GM18517 (cell line): ENCODE data around the gene CDH1.
A peak's percentile ranks its signal among the peaks of the same experiment; 100 is the strongest.
"Not testable (repeated sequence)": the region's sequence is repeated elsewhere in the genome, so short reads cannot be mapped to it uniquely, and the experiment has no call there.

ENCODE experiments used
- ATAC-seq: cut with Tn5 transposase; IDR thresholded peaks from one replicate; pipeline ENCODE4 v1.9.1; 2021; ENCODE audit warnings: mild to moderate bottlenecking, moderate library complexity; ENCODE audit not compliant: unreplicated experiment

Gene CDH1

GRCh38 chr16:68737046-68737729, at the start of gene CDH1:
Gene CDH1 (plus strand): TSS chr16:68737292. CDS start chr16:68737416, 124 bp downstream.
- ATAC-seq = no peak

DNA sequence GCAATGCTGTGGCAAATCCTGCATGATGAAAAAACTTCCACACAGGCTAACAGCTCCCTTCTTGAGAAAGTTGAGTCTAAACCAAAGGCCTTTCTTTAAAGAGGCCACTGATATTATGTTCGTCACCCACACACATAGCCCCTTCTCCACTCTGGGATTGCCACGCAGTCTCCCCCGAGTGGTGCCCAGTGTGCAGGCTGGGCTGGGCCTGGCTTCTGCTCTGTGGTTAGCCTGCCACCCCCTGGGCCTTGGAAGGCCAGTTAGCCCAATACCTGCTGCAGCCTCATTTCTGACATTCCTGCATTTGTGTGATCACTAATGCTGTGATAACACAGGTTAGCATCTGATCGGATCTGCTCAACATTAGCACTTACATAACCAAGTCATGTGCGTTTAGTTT, 47.2 kb upstream of the CDH1 start:
- ATAC-seq = no peak

DNA sequence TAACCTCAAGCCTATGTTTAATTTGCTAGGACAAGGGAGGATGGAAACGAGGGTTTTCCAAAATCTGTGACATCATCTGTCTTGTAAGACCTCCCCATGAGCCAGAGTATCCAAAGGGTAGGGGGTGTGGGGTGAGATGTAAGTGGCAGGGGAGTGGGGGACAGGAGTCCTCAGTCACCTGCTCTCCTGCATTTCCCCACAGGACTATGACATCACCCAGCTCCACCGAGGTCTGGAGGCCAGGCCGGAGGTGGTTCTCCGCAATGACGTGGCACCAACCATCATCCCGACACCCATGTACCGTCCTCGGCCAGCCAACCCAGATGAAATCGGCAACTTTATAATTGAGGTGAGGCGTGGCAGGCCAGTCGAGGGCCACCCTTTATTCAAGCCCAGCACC, 41.5 kb upstream of the CDH1 start:
- no peak for ATAC-seq

GRCh38 chr16:68696514-68696913, 40.6 kb upstream of the CDH1 start:
- ATAC-seq = no peak

- no peak for ATAC-seq
Observed at GRCh38 chr16:68698091-68698490, 39.0 kb upstream of the CDH1 start.

DNA sequence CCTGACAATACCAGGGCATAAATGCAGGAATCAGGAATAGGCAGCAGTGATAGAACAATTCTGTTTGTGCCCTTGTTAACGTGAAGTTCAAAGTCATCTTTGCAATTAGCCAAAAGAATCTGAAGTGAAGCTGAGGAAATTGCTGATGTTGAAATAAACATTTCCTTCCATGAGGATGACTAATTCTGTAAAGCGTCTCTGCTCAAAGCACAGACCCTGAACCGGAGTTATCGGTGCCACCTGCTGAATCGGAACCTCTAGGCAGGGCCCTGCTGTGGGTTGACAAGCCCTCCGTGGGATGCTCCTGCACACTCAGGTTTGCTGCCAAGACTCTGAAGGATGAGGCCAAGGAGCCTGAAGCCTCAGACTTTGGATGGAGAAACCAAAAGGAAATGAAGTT, 37.0 kb upstream of the CDH1 start:
- no peak for ATAC-seq

GRCh38 chr16:68700831-68701230, 36.3 kb upstream of the CDH1 start:
- no peak for ATAC-seq

DNA sequence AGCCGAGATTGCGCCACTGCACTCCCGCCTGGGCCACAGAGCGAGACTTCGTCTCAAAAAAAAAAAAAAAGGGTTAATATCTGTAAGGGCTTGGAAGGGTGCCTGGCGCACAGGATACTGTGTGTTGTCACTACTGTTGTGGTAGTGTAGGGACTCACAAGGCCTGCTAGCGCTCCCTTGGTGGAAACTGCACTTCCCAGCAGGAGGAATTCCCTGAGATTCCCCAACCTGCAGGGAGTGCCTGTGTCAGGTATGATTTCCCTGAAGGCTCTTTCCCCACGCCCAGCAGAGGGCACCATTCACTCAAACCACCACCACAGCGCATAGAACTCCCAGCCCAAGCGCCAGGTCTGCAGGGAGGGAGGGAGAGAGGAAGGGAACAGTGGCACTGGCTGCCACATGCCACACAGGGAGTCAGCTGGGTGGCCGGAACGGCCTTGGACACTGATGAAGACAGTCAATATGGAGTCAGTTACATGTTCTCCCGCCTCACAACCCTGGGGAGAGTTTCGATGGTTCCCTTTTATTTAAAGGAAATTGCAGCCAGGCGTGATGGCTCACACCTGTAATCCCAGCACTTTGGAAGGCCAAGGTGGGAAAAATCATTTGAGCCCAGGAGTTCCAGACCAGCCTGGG, 32.7 kb upstream of the CDH1 start:
- ATAC-seq = no peak

- no peak for ATAC-seq
Observed at GRCh38 chr16:68707340-68708152, 29.5 kb upstream of the CDH1 start.

- ATAC-seq = no peak
Observed at GRCh38 chr16:68710211-68710610, 26.9 kb upstream of the CDH1 start.

- no peak for ATAC-seq
Observed at GRCh38 chr16:68711421-68712139, 25.5 kb upstream of the CDH1 start.

DNA sequence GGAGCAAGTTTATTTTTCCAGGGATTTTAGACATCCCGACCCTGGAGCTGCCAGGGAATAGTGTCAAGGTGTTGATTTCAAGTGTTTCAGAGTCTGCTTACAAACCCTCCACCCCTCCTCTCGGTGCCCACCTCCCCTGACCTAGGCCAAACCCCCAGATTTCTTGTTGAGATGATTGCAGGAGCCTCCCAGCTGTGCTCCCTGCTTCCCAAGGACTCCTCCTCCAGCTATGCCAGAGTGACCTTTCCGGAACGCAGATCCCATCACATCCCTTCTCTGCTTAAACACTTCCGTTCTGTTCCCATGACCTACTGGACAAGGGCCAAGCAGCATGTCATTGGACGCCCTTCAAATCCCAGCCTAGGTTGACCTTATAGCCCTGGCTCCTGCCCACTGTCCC, 23.7 kb upstream of the CDH1 start:
- ATAC-seq = no peak

DNA sequence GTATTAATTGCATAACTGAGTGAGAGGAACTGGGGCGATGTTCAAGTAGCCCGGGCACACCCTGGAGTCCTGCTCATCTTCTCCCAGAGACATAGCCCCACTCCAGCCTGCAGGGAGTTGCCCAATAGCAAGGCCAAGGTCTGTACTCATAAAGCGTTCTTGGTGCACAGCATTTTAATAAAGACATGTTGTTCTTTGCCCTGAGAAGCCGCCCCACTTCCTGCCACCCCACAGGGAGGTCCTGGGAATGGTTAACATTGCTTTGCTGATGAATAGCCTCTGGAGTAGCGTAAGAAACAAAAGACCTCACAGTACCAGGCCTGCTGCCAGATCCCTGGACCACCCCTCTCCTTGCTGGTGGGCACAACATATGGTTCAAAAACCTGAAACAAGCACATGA, 21.6 kb upstream of the CDH1 start:
- no peak for ATAC-seq

DNA sequence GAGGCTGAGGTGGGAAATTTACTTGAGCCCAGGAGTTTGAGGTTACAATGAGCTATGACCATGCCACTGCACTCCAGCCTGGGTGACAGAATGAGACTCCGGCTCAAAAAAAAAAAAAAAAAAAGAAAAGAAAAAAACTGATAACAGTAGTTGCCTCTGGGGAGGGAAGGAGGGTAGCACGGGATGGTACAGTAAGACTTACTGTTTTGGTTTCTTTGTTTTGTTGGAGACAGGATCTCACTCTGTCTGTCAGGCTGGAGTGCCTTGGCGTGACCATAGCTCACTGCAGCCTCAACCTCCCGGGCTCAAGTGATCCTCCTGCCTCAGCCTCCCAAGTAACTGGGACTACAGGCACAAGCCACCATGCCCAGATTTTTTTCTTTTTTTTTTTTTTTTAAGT, 20.6 kb upstream of the CDH1 start:
- not testable (repeated sequence) for ATAC-seq

- no peak for ATAC-seq
Observed at GRCh38 chr16:68717684-68718083, 19.4 kb upstream of the CDH1 start.

DNA sequence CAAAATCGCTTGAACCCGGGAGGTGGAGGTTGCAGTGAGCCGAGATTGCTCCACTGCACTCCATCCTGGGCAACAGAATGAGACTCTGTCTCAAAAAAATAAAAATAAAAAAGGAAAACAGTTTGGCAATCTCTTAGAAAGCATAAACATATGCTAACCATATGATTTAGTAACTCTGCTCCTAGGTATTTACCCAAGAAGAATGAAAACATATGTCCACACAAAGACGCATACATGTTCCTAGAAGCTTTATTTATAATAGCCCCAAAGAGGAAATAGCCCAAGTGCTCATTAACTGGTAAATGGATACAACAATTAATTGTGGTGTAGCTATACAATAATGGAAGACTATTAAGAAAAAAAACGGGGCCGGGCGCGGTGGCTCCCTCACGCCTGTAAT, 18.5 kb upstream of the CDH1 start:
- no peak for ATAC-seq

- peak; percentile 86 for ATAC-seq
Observed at GRCh38 chr16:68719993-68720489, 17.1 kb upstream of the CDH1 start.

DNA sequence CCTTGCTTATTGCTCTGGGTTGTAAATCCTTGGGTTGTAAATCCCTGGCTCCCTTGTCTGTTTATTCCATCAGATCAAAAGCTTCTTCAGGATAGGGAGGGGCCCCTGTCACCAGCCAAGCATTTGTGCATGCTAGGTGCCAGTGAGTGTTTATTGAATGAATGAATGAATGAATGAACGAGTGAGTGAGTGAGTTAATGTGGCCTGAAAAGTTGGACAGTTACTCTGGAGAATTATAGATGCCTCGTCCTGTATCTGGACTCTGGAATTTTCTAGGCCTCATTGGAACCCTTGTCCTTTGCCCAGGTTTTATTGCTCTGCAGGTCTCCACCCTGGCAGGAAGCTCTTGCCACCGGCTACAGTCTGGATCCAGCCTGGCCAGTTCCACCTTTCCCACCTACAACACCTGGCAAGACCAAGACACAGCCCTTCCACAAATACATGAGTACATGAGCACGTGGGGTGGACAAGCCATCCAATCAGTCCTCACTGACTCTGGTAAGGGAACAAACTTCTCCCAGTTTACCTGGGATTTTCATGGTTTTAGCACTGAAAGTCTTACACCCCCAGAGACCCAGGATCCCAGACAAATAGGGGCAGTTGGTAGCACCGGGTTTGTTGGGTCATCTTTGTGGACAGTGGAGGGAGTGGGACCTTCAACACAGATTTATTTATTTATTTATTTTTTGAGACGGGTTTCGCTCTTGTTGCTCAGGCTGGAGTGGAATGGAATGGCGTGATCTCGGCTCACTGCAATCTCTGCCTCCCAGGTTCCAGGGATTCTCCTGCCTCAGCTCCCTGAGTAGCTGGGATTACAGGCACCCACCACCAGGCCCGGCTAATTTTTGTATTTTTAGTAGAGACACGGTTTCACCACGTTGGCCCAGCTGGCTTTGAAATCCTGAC, 14.7 kb upstream of the CDH1 start:
- no peak for ATAC-seq

- ATAC-seq = no peak
Observed at GRCh38 chr16:68724797-68725196, 12.3 kb upstream of the CDH1 start.

GRCh38 chr16:68728523-68728922, 8.6 kb upstream of the CDH1 start:
- no peak for ATAC-seq
